GM19372 (cell line): ENCODE measurements around the gene WASF2.

Experiments used
- ATAC-seq: cut with Tn5 transposase; IDR thresholded peaks from one replicate; pipeline ENCODE4 v1.9.1; 2021; ENCODE audit warnings: mild to moderate bottlenecking, low read depth, moderate library complexity; ENCODE audit not compliant: unreplicated experiment

The WASF2 gene

GRCh38 chr1:27522432-27523336, 32.7 kb upstream of the WASF2 start:
- no peak for ATAC-seq

- ATAC-seq = no peak
Measured at GRCh38 chr1:27521861-27522431, 32.0 kb upstream of the WASF2 start.

- no peak for ATAC-seq
Measured at GRCh38 chr1:27521336-27521831, 31.4 kb upstream of the WASF2 start.

- ATAC-seq = no peak
Measured at GRCh38 chr1:27520651-27521050, 30.7 kb upstream of the WASF2 start.

- ATAC-seq = no peak
Measured at GRCh38 chr1:27519331-27520258, 29.6 kb upstream of the WASF2 start.

DNA sequence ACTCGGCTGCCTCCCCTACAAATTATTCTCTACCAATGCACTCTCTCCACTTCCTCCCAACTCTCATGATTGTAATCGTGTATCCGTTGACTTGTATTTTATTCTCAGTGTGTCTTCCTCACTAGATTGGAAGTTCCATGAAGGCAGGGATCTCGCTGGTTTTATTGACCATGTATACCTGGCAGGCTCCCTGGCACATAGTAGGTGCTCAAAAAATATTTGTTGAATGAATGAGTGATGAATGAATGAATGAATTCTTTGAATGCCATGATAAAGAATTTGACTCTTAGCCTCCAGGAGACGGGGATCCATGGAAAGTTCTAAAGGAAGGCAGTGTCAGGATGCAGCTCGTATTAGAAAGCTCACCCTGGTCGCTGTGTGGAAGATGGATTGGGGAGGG, 28.8 kb upstream of the WASF2 start:
- ATAC-seq = no peak

DNA sequence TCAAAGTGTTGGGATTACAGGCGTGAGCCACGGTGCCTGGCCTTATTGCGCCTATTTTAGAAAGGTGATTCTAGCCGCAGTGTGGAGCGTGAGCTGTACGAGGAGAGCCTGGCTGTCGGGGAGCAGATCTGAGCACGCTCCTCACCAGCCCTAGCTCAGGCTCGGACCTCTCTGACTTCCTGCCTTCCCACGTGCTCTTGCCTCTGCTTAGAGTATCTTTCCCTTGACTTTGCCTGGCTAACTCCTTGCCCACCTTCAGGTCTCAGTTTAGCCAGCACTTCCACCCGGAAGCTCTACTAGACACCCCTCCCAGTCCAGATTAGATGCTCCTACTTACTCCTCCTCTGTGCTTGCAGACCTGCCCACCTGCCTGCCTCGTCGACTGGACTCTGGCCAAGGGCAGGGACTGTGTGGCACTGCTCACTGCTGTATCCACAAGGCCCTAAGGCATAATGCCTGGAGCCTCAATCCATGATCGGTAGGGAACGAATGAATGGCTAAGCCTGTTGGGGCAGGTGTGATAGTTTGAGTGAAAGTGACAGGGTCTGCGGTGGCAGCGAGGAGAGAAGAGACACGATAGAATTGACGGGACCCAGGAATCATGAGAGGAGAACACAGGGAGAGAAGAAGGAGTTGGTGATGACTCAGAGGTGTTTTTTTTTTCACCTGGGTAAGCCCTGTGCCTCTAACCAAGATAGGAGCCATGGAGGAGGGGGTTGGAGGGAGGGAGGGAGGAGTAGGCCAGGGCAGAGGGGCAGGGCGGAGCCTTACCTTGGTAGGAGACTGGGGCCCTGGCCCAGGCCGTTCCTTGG, 28.1 kb upstream of the WASF2 start:
- no peak for ATAC-seq

DNA sequence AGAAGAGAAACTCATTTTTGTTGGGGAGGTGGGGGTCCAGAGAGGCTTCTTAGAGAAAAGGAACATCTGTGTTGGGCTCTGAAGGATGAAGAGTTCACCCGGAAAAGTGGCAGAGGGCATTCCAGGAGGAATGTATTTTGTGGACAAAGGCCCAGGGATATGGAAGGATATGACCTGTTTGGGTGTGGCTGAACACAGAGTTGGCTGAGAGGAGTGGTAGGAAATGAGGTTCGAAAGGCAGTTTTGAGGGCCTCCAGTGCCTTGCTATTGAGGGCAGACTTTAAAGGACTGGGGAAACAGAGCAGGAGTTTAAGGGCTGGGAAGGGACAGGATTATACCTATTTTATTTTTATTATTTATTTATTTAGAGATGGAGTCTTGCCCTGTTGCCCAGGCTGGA, 27.3 kb upstream of the WASF2 start:
- ATAC-seq = no peak

DNA sequence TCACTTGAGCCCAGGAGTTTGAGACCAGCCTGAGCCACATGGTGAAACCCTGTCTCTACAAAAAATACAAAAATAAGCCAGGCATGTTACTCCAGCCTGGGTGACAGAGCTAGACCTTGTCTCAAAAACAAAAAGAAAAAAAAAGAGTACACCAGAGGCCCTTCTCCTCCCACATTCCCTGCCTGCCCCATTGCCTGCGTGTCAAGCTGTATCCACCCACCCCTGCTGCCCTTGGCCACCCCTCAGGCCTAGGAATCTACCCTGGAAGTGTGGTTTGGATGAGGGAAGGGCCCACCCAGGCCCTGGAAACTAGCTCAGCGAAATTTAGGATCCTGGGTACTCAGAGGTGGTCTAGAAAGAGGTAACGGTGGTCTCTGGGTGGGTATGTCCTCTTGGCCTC, 25.7 kb upstream of the WASF2 start:
- ATAC-seq = no peak

DNA sequence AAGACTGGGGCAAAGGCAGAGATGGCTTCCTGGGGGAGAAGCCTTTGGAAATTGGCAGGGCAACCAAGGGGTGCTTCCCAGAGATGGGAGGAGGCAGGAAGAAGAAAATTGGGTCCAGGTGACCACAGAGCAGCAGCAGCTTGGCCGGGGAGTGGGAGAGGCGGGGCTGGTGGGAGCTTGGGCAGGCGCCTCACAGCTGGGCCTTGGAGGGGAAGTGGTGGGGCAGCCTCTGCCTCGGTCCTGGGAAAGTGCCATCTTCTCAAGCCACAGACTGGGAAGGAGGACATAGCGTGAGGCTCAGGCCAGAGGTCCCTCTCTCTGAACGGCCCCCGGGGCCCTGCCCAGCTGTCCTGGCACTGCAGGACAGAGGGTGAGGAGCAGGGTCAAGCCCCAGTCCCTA, 24.0 kb upstream of the WASF2 start:
- no peak for ATAC-seq

DNA sequence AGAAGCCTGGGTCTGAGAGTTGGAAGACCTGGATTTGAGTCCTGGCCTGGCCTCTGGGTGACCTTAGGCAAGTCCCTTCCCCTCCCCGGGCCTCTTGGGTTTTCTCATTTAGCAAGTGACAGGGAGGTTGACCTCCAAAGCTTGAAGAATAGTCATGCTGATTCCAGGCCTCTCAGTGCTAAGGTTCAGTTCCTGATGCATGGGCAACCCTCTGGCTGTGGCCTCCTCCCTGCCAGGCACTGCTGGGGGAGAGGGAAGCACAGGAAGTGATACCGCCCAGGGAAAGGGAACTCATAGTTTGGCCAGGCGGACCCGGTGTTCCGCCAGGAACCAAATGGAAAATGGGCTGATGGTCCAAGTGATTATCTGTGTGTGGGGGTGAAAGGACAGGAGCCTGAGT, 23.6 kb upstream of the WASF2 start:
- ATAC-seq = no peak

GRCh38 chr1:27509127-27510080, 19.4 kb upstream of the WASF2 start:
- ATAC-seq = no peak

- ATAC-seq = no peak
Measured at GRCh38 chr1:27507960-27508665, 18.1 kb upstream of the WASF2 start.

DNA sequence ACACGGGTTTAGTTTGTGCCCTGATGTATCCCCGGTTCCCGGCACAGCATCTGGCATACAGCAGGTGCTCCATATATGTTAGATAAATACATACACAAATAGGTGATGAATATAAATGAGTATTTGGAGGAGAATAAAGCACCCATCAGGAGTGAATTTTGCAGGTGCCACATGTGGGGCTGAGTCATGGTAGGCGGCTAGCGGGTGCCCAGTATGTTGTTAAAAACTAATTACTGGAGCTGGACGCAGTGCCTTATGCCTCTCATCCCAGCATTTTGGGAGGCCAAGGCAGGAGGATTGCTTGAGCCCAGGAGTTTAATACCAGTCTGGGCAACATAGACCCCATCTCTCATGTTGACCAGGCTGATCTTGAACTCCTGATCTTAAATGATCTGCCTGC, 16.7 kb upstream of the WASF2 start:
- ATAC-seq = no peak

DNA sequence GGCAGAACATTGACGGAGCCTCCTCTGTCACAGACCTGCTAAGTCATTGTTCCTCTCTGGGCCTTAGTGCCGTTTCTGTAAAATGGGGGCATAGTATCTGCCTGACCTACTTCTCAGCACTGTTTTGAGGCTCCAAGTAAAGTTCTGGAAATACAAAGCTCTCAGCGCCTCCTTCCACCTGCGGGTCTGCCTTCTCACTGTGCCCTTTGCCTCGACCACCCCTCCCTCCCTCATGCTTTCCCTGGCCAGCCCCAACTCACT, 15.4 kb upstream of the WASF2 start:
- no peak for ATAC-seq

DNA sequence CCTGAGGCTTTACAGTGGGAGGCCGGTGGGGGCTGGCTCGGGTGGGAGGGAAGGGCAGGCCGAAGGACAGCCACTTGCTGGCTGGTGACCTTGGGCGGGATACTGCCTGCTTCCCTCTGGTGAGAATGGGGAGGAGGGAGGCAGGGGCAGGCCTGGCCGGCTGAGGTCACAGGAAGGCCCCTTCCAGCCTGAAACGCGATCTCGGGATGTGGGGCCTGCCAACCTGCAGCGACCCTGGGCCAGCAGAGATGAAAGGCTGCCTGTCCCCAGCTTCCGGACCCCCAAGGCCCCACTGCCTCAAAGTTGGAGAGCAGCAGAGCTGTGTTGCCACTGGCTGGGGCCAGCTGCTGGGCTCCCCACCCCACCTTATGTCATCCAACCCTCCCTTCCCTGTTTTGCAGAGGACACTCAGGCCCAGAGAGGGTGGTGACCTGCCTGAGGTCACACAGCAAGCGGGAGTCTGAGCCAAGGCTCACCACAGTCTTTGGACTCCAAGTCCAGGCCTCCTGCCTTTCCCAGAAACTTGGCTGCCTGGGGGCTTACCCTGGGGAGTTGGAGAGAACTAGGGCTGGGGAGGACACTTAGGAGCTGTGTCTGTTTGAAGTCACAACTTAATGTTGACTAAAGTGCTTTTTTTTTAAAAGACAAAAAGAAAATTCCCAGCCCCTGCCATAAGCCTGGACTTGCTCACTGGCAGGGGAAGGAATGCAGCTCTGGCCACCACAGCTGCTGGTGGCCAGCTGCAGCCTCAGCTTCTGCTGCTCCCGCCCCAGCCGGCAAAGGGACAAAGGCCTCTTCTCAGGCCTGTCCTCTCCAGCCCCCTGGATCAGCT, 14.8 kb upstream of the WASF2 start:
- ATAC-seq = no peak

GRCh38 chr1:27503844-27504587, 14.0 kb upstream of the WASF2 start:
- no peak for ATAC-seq
